ENCODE measurements around the gene C12orf56. TPM values are rescaled to one million over a fixed set of nuclear protein-coding genes. Genes with fewer than 3 reads are reported as not detected.

The C12orf56 gene
- total and polyA plus RNA-seq, 8 donors: 1.5 to 1.7 (median 1.5) TPM; not detected in 5

DNA sequence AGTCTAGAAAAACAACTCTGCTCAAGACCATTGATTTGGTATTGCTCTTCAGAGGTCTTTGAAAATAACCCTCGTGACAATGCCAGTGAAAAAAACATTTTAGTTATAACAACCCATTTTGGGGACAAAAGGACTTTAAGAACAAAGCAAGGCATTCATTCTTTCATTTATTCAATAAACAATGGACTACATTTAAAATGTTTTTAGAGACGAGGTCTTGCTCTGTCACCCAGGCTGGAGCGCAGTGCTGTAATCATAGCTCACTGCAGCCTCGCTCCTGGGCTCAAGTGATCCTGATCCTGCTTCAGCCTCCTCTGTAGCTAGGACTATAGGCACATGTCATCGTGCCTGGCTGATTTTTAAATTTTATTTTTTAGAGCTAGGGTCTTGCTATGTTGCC lies 160.8 kb downstream of the C12orf56 start:
- H3K27ac ChIP-seq: no peak overlapping the region
- no peaks in the 10 kb centered on the region for H3K4me1 ChIP-seq
- TF ChIP-seq CTCF (IDR thresholded peaks at IDR 0.05) (no peak), POLR2A (IDR thresholded peaks at IDR 0.05) (no peak), POLR2AphosphoS5 (IDR thresholded peaks at IDR 0.05) (no peak), EP300 (IDR thresholded peaks at IDR 0.05) (no peak)
- intact Hi-C loops (cut with DNase I; ENCODE audit: low total_unique reads): no loop called here
- no peaks in the 10 kb centered on the region for H3K36me3 ChIP-seq
- DNase-seq: no peak
- 75 to 92% (median 84%) methylated on average over 5 of the region's 5 CpGs for WGBS, 5 donors
- H3K9me3 ChIP-seq: no peaks in the 10 kb centered on the region
- no peaks in the 10 kb centered on the region for H3K27me3 ChIP-seq
- H3K4me3 ChIP-seq: no peak overlapping the region

DNA sequence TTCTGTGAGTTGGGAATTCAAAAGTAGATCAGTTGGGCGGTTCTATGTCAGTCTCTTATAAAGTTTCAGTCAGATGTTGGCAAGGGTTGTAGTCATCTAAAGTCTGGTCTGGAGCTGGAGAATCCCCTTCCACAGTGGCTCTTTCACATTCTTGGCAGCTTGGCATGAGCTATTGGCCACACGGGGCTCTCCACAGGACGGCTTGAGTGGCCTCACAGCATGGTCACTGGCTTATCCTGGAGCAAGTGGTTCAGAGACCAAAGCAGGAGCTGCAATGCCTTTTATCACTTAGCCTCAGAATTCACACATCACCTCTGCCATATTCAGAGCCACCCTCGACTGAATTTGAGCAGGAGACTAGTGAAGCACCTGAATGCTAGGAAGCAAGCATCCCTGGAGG lies 161.3 kb downstream of the C12orf56 start:
- Histone ChIP-seq H3K36me3 (no peaks in the 10 kb centered on the region), H3K4me3 (no peak overlapping the region), H3K27me3 (no peaks in the 10 kb centered on the region), H3K27ac (no peak overlapping the region), H3K4me1 (no peaks in the 10 kb centered on the region), H3K9me3 (no peaks in the 10 kb centered on the region)
- intact Hi-C loops (cut with DNase I; ENCODE audit: low total_unique reads): no loop called here
- no peak for TF ChIP-seq POLR2AphosphoS5 (IDR thresholded peaks at IDR 0.05)
- TF ChIP-seq POLR2A (IDR thresholded peaks at IDR 0.05): no peak
- no peak for TF ChIP-seq EP300 (IDR thresholded peaks at IDR 0.05)
- no peak for TF ChIP-seq CTCF (IDR thresholded peaks at IDR 0.05)
- WGBS, 5 donors: 50 to 61% (median 57%) methylated on average over 4 of the region's 4 CpGs
- DNase-seq: no peak

GRCh38 chr12:64225626-64226025 lies 164.9 kb downstream of the C12orf56 start:
- Histone ChIP-seq H3K9me3 (no peaks in the 10 kb centered on the region), H3K27ac (no peak overlapping the region), H3K4me1 (peaks cover 0 to 10% (median 7%) of the 10 kb centered on the region in 4 donors), H3K4me3 (no peak overlapping the region), H3K27me3 (no peaks in the 10 kb centered on the region), H3K36me3 (no peaks in the 10 kb centered on the region)
- TF ChIP-seq POLR2AphosphoS5 (IDR thresholded peaks at IDR 0.05): no peak
- TF ChIP-seq EP300 (IDR thresholded peaks at IDR 0.05): no peak
- TF ChIP-seq CTCF (IDR thresholded peaks at IDR 0.05): no peak
- TF ChIP-seq POLR2A (IDR thresholded peaks at IDR 0.05): no peak
- 24 to 79% (median 42%) methylated on average over 2 of the region's 2 CpGs for WGBS, 5 donors
- DNase-seq: no peak
- intact Hi-C loops (cut with DNase I; ENCODE audit: low total_unique reads): no loop called here

GRCh38 chr12:64222009-64222765 lies 168.4 kb downstream of the C12orf56 start, which contains the start of gene KICS2:
Gene KICS2 (minus strand): TSS chr12:64222296. CDS start chr12:64222237, 59 bp downstream.
- H3K9me3 ChIP-seq: no peaks in the 10 kb centered on the region
- H3K27ac ChIP-seq: peak within 1 kb of the TSS; percentile 77 to 96 (median 94)
- H3K4me1 ChIP-seq: peaks cover 0 to 20% (median 7%) of the 10 kb centered on the region in 4 donors
- no peaks in the 10 kb centered on the region for H3K36me3 ChIP-seq
- DNase-seq: peak; percentile 94 to 98
- intact Hi-C loops (cut with DNase I; ENCODE audit: low total_unique reads): no loop called here
- H3K4me3 ChIP-seq: peak within 1 kb of the TSS; percentile 67 to 92 (median 86)
- WGBS, 5 donors: 0 to 1% (median 0%) methylated on average over 42 to 56 of the region's 56 CpGs
- H3K27me3 ChIP-seq: no peaks in the 10 kb centered on the region
- TF ChIP-seq EP300 (IDR thresholded peaks at IDR 0.05): no peak
- TF ChIP-seq CTCF (IDR thresholded peaks at IDR 0.05): no peak
- peak in 2 of 4 donors; percentile 82 to 93 for TF ChIP-seq POLR2A (IDR thresholded peaks at IDR 0.05)
- peak; percentile 87 to 99 (median 98) for TF ChIP-seq POLR2AphosphoS5 (IDR thresholded peaks at IDR 0.05)

Data from stomach (tissue), 9 donors.